Chondrocyte (in vitro differentiated cells): ENCODE measurements around the gene OLIG2. TPM values are rescaled to one million over a fixed set of nuclear protein-coding genes. Genes with fewer than 3 reads are reported as not detected.

Experiments used
- DNase-seq: peaks from one replicate; pipeline ENCODE4 v3.0.0; 2021; ENCODE audit warnings: mixed read lengths, low spot score
- H3K27ac Mint-ChIP-seq: one replicate; pipeline ENCODE4 v1.8.0; 2021; ENCODE audit warnings: mild to moderate bottlenecking, moderate library complexity, mixed read lengths; ENCODE audit not compliant: unreplicated experiment
- H3K27me3 Mint-ChIP-seq: 2 replicates; pipeline ENCODE4 v1.8.0; 2021; ENCODE audit warnings: low read depth, mixed read lengths
- H3K36me3 Mint-ChIP-seq: 2 replicates; pipeline ENCODE4 v1.8.0; 2021; ENCODE audit warnings: low read depth, mixed read lengths
- H3K4me1 Mint-ChIP-seq: 2 replicates; pipeline ENCODE4 v1.8.0; 2021; ENCODE audit warnings: low read depth, mild to moderate bottlenecking, mixed read lengths
- H3K4me3 Mint-ChIP-seq: one replicate; pipeline ENCODE4 v1.8.0; 2021; ENCODE audit warnings: mild to moderate bottlenecking, moderate library complexity, mixed read lengths; ENCODE audit not compliant: unreplicated experiment
- H3K9me3 Mint-ChIP-seq: 2 replicates; pipeline ENCODE4 v1.8.0; 2021; ENCODE audit warnings: low read depth, mixed read lengths
- total RNA-seq: library from RNA; stranded (reverse); gene quantifications from 3 replicates; pipeline ENCODE4 v1.2.1, GENCODE V29; 2021
- TF ChIP-seq, protein P1 (sequence below): fragments of 200-600 bp; sonication (generic); IDR thresholded peaks from 2 replicates; pipeline ENCODE4 v1.5.0; 2021; ENCODE audit warnings: antibody characterized with exemption, mild to moderate bottlenecking, moderate library complexity

Gene OLIG2
- total RNA-seq, 1 donor from 2014 or later, result 0.50 TPM

DNA sequence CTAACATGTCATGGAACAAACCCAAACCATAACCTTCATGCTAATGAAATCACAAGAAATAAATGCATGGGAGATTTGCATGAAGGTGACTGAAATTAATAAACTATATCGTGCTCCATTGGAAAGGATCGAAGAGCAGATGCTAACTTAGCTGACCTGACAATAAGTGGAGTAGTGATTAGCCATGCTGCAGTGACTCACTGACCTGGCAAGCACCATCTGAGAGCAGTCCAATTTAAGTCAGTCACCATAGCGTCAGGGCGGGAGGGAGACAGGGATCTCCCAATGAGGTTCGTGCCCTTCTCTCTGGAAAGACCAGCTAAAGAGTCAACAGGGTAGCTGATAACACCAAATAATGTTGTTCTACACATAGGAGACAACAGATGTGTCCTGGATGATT lies 21.5 kb downstream of the OLIG2 start:
- H3K27me3 Mint-ChIP-seq, result peaks cover 37% of the 10 kb centered on the region
- no peak overlapping the region for H3K27ac Mint-ChIP-seq

DNA sequence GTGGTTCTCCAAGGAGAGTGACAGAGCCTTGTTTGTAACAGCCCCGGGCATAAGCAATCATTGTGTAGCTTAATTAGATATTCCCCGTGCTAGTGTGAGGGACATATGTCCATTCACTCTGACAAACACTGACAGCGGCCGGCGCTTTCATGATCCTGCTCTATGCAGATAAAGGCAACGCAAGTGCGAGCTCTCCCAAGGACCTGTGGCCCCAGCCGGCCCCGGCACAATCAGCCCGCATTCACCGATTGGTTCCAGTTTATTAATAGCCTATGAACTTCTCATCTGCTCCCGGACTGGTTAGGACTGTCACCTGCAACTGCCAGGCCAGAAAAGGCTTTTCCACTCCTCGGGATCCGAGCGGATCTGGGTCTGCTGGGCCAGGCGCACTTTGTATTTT lies 26.2 kb downstream of the OLIG2 start:
- no peak overlapping the region for H3K4me3 Mint-ChIP-seq
- peaks cover 45% of the 10 kb centered on the region for H3K27me3 Mint-ChIP-seq
- DNase-seq, result no peak
- H3K9me3 Mint-ChIP-seq, result no peaks in the 10 kb centered on the region
- no peaks in the 10 kb centered on the region for H3K36me3 Mint-ChIP-seq
- TF ChIP-seq, protein P1, sequence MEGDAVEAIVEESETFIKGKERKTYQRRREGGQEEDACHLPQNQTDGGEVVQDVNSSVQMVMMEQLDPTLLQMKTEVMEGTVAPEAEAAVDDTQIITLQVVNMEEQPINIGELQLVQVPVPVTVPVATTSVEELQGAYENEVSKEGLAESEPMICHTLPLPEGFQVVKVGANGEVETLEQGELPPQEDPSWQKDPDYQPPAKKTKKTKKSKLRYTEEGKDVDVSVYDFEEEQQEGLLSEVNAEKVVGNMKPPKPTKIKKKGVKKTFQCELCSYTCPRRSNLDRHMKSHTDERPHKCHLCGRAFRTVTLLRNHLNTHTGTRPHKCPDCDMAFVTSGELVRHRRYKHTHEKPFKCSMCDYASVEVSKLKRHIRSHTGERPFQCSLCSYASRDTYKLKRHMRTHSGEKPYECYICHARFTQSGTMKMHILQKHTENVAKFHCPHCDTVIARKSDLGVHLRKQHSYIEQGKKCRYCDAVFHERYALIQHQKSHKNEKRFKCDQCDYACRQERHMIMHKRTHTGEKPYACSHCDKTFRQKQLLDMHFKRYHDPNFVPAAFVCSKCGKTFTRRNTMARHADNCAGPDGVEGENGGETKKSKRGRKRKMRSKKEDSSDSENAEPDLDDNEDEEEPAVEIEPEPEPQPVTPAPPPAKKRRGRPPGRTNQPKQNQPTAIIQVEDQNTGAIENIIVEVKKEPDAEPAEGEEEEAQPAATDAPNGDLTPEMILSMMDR, result no peak
- H3K27ac Mint-ChIP-seq, result no peak overlapping the region
- H3K4me1 Mint-ChIP-seq, result no peaks in the 10 kb centered on the region

More for the DNA sequence above, 21.5 kb downstream of the OLIG2 start:
- Mint-ChIP-seq H3K4me1 (peaks cover 11% of the 10 kb centered on the region), H3K9me3 (no peaks in the 10 kb centered on the region), H3K4me3 (no peak overlapping the region), H3K36me3 (no peaks in the 10 kb centered on the region)
- TF ChIP-seq, protein P1, result no peak
- no peak for DNase-seq

GRCh38 chr21:33053951-33054350 lies 28.2 kb downstream of the OLIG2 start:
- H3K9me3 Mint-ChIP-seq, result no peaks in the 10 kb centered on the region
- H3K4me3 Mint-ChIP-seq, result no peak overlapping the region
- no peaks in the 10 kb centered on the region for H3K36me3 Mint-ChIP-seq
- no peaks in the 10 kb centered on the region for H3K4me1 Mint-ChIP-seq
- DNase-seq, result no peak
- H3K27ac Mint-ChIP-seq, result no peak overlapping the region
- peaks cover 43% of the 10 kb centered on the region for H3K27me3 Mint-ChIP-seq
- TF ChIP-seq, protein P1, result no peak

GRCh38 chr21:33055991-33056390 lies 30.3 kb downstream of the OLIG2 start:
- H3K27ac Mint-ChIP-seq, result no peak overlapping the region
- TF ChIP-seq, protein P1, result no peak
- no peaks in the 10 kb centered on the region for H3K36me3 Mint-ChIP-seq
- no peaks in the 10 kb centered on the region for H3K9me3 Mint-ChIP-seq
- DNase-seq, result no peak
- no peak overlapping the region for H3K4me3 Mint-ChIP-seq
- peaks cover 52% of the 10 kb centered on the region for H3K27me3 Mint-ChIP-seq
- no peaks in the 10 kb centered on the region for H3K4me1 Mint-ChIP-seq

GRCh38 chr21:33057385-33057940 lies 31.7 kb downstream of the OLIG2 start:
- no peak overlapping the region for H3K27ac Mint-ChIP-seq
- TF ChIP-seq, protein P1, result no peak
- peaks cover 56% of the 10 kb centered on the region for H3K27me3 Mint-ChIP-seq
- H3K36me3 Mint-ChIP-seq, result no peaks in the 10 kb centered on the region
- DNase-seq, result no peak
- no peaks in the 10 kb centered on the region for H3K4me1 Mint-ChIP-seq
- H3K9me3 Mint-ChIP-seq, result no peaks in the 10 kb centered on the region
- H3K4me3 Mint-ChIP-seq, result no peak overlapping the region
